Stimulated activated CD4-positive, alpha-beta T cell treated with anti-CD3 and anti-CD28 coated beads, Interleukin-15, amount 100 ng/mL, for 24 hours (primary cell): ENCODE data around the gene ATF6B.

Source experiments
- DNase-seq: peaks from one replicate; pipeline ENCODE4 v3.0.0-alpha.2; 2020

ATF6B gene

GRCh38 chr6:32127717-32128592 lies at the start of gene ATF6B:
TSS of gene ATF6B (minus strand) at chr6:32128246. CDS start at chr6:32128207, 39 bp downstream.
- peak; percentile 99 for DNase-seq

- DNase-seq: peak; percentile 49
Observed at GRCh38 chr6:32177183-32177787, 49.2 kb upstream of the ATF6B start.

- DNase-seq: no peak
Observed at GRCh38 chr6:32176476-32177182, 48.6 kb upstream of the ATF6B start.

GRCh38 chr6:32175711-32176475 lies 47.8 kb upstream of the ATF6B start, which contains the start of gene AGPAT1:
TSS of gene AGPAT1 (minus strand) at chr6:32176084. CDS start at chr6:32171496, 4,588 bp downstream.
- DNase-seq: peak; percentile 98

GRCh38 chr6:32175322-32175710 lies 47.3 kb upstream of the ATF6B start:
- no peak for DNase-seq

GRCh38 chr6:32174416-32174815 lies 46.4 kb upstream of the ATF6B start:
- no peak for DNase-seq

- DNase-seq: no peak
Observed at GRCh38 chr6:32173051-32173727, 45.1 kb upstream of the ATF6B start.

GRCh38 chr6:32171234-32171633 lies 43.2 kb upstream of the ATF6B start:
- DNase-seq: no peak

GRCh38 chr6:32170294-32170693 lies 42.2 kb upstream of the ATF6B start:
- no peak for DNase-seq

- DNase-seq: no peak
Observed at GRCh38 chr6:32168807-32169591, 41.0 kb upstream of the ATF6B start.

GRCh38 chr6:32168350-32168749 lies 40.3 kb upstream of the ATF6B start:
- no peak for DNase-seq

- DNase-seq: no peak
Observed at GRCh38 chr6:32167761-32168262, 39.8 kb upstream of the ATF6B start.

- no peak for DNase-seq
Observed at GRCh38 chr6:32167154-32167760, 39.2 kb upstream of the ATF6B start.

- DNase-seq: no peak
Observed at GRCh38 chr6:32166411-32167061, 38.5 kb upstream of the ATF6B start.

GRCh38 chr6:32164295-32164694 lies 36.2 kb upstream of the ATF6B start, which contains the start of gene EGFL8:
TSS of gene EGFL8 (plus strand) at chr6:32164595. CDS start at chr6:32166166, 1,571 bp downstream.
- no peak for DNase-seq

GRCh38 chr6:32163559-32164258 lies 35.7 kb upstream of the ATF6B start:
- DNase-seq: no peak

- no peak for DNase-seq
Observed at GRCh38 chr6:32158052-32158451, 30.0 kb upstream of the ATF6B start.

- DNase-seq: no peak
Observed at GRCh38 chr6:32156891-32157290, 28.8 kb upstream of the ATF6B start.

- DNase-seq: peak; percentile 74
Observed at GRCh38 chr6:32154514-32155161, 26.6 kb upstream of the ATF6B start.
